ENCODE measurements around the gene KCTD13.
"Not testable (repeated sequence)": the region's sequence is repeated elsewhere in the genome, so short reads cannot be mapped to it uniquely, and the experiment has no call there.

KCTD13 gene

GRCh38 chr16:29906520-29907244, 19.3 kb downstream of the KCTD13 start:
- DNase-seq: no peak

- DNase-seq: no peak
Observed at GRCh38 chr16:29905668-29906067, 20.4 kb downstream of the KCTD13 start.

- DNase-seq: no peak
Observed at GRCh38 chr16:29904947-29905346, 21.1 kb downstream of the KCTD13 start.

- DNase-seq: no peak
Observed at GRCh38 chr16:29903590-29903989, 22.4 kb downstream of the KCTD13 start.

GRCh38 chr16:29901607-29901945, 24.4 kb downstream of the KCTD13 start:
- no peak for DNase-seq

- peak in 4 of 14 donors; percentile 15 to 56 (median 20) for DNase-seq
Observed at GRCh38 chr16:29900888-29901606, 25.0 kb downstream of the KCTD13 start.

GRCh38 chr16:29900102-29900887, 25.7 kb downstream of the KCTD13 start, which contains the start of gene ASPHD1:
Gene ASPHD1 (plus strand): TSS chr16:29900488. CDS start chr16:29900972, 484 bp downstream.
- DNase-seq: peak in 13 of 14 donors; percentile 43 to 95 (median 86)

GRCh38 chr16:29899516-29900101, 26.4 kb downstream of the KCTD13 start, which contains the start of gene SEZ6L2:
Gene SEZ6L2 (minus strand): TSS chr16:29899550. CDS start chr16:29899019, 531 bp downstream.
- DNase-seq: peak in 11 of 14 donors; percentile 43 to 93 (median 62)

- DNase-seq: peak in 1 of 14 donors; percentile 49
Observed at GRCh38 chr16:29898804-29899515, 27.1 kb downstream of the KCTD13 start.

- peak in 1 of 14 donors; percentile 32 for DNase-seq
Observed at GRCh38 chr16:29898135-29898803, 27.8 kb downstream of the KCTD13 start.

- no peak for DNase-seq
Observed at GRCh38 chr16:29897333-29897732, 28.7 kb downstream of the KCTD13 start.

GRCh38 chr16:29896841-29897240, 29.2 kb downstream of the KCTD13 start:
- no peak for DNase-seq

GRCh38 chr16:29894352-29894751, 31.7 kb downstream of the KCTD13 start:
- DNase-seq: no peak

- DNase-seq: no peak
Observed at GRCh38 chr16:29893553-29893952, 32.5 kb downstream of the KCTD13 start.

- no peak for DNase-seq
Observed at GRCh38 chr16:29892458-29892813, 33.6 kb downstream of the KCTD13 start.

GRCh38 chr16:29891525-29892457, 34.2 kb downstream of the KCTD13 start:
- DNase-seq: no peak

- not testable (repeated sequence) for DNase-seq
Observed at GRCh38 chr16:29889372-29889771, 36.7 kb downstream of the KCTD13 start.

GRCh38 chr16:29883987-29884386, 42.0 kb downstream of the KCTD13 start:
- no peak for DNase-seq

- DNase-seq: no peak
Observed at GRCh38 chr16:29881050-29881449, 45.0 kb downstream of the KCTD13 start.

GRCh38 chr16:29878172-29878571, 47.9 kb downstream of the KCTD13 start:
- DNase-seq: no peak

Data from C1 segment of cervical spinal cord (tissue), 14 donors.